ENCODE results near the gene BIN1. TPM values are rescaled to one million over a fixed set of nuclear protein-coding genes. Genes with fewer than 3 reads are reported as not detected.

BIN1 gene
- total and polyA plus RNA-seq, 2 of the 4 experiments (the other 2 are of a cell fraction), result 18.1 to 25.7 TPM

DNA sequence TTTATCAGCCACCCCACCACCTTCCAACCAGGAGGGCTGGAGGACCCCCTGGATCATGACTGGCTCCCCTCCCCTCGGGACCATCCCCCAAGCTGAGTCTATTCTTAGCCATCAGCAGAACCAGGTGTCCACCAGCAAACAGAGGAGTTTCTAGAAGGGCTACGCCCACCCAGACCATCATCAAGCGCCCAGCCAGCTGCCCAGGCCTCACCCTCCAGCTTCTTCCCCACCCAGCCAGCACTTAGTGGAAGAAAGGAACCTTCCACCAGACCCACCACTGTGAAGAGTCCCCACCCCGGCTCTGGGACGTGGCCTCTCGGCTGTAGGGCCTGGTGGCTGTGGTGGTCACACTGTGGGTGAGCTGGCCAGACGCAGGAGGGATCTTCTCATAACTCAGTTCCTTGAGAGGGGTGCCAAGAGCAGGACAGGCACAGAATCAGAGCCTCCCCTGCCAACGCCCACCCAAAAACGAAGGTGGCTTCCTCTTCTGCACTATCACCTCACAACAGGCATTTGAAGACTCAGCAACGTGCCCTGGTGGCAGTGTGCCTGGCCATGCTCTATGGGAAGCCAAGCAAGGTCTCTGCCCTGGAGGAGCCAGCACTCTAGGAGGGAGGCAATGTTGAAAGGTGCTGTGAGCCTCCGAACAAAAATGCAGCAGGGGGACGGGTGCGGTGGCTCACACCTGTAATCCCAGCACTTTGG is 19.0 kb downstream of the BIN1 start:
- H4K20me1 ChIP-seq (ENCODE audit: insufficient read depth, low read length), result peaks cover 14% of the 10 kb centered on the region; the same call in 1 of the 2 replicates
- dilution Hi-C loops (cut with HindIII; ENCODE audit: low sequenced_read_pairs, unreplicated experiment) (no loop called here), in situ Hi-C loops (cut with MboI; ENCODE audit: low sequenced_read_pairs) (no loop called here), intact Hi-C loops (cut with micrococcal nuclease) (no loop called here)
- ATAC-seq (ENCODE audit: low read depth) (no peak), DNase-seq (peak; percentile 12)
- H3K23ac ChIP-seq (ENCODE audit: low read depth, low read length), result 0 out of 2 replicates have a peak overlapping the region, but pooled peaks have one; percentile 10
- no peak overlapping the region; the same call in 1 of the 2 replicates for H3K18ac ChIP-seq (ENCODE audit: low read depth, low read length)
- POLR2A ChIA-PET (ENCODE audit: unreplicated experiment), result no interaction called here
- no peak overlapping the region for H3K56ac ChIP-seq (ENCODE audit: extremely low read depth, insufficient read depth, low read length)
- H2BK15ac ChIP-seq (ENCODE audit: low read depth, low read length), result peak overlapping the region; percentile 27; the same call in 2 of the 3 replicates
- peaks cover 11% of the 10 kb centered on the region; the same call in 1 of the 2 replicates for H3K9me1 ChIP-seq (ENCODE audit: insufficient read depth, low read length)
- 0 out of 2 replicates have a peak overlapping the region, but pooled peaks have one; percentile 23 for H2BK20ac ChIP-seq (ENCODE audit: low read depth, low read length)
- peak overlapping the region; percentile 86 for H3K4ac ChIP-seq (ENCODE audit: low read depth, low read length)
- H3K4me1 ChIP-seq (ENCODE audit: control insufficient read depth, insufficient read depth, low read length), result peaks cover 39% of the 10 kb centered on the region
- no peaks in the 10 kb centered on the region for H3K36me3 ChIP-seq (ENCODE audit: control insufficient read depth, insufficient read depth, low read length)
- no peak overlapping the region for H2BK5ac ChIP-seq (ENCODE audit: low read depth, low read length, poor library complexity, severe bottlenecking)
- no peak overlapping the region for H3K4me3 ChIP-seq (ENCODE audit: insufficient read depth, low read depth, low read length)
- CTCF ChIA-PET, result interaction anchor here (1.8 kb wide), 1 partner anchor 20 kb away, joined by 7 read pairs; no protein-coding TSS in a partner anchor
- no peaks in the 10 kb centered on the region for H3K9me3 ChIP-seq (ENCODE audit: control insufficient read depth, insufficient read depth, low read length)
- H2BK120ac ChIP-seq (ENCODE audit: low read depth, low read length), result peak overlapping the region; percentile 78
- H3K9ac ChIP-seq (ENCODE audit: low read depth, low read length), result 0 out of 2 replicates have a peak overlapping the region, but pooled peaks have one; percentile 14
- H2AK5ac ChIP-seq (ENCODE audit: low read depth, low read length), result peak overlapping the region; percentile 73
- H4K91ac ChIP-seq (ENCODE audit: insufficient read depth, low read depth, low read length), result peak overlapping the region; percentile 77
- WGBS, 2 experiments (ENCODE audit: extremely low coverage in 2 of 2, insufficient read length in 1 of 2), result no CpG with 5 or more reads among the region's 13 CpGs
- BruUV-seq (replicated peaks), result no TSS peak
- no peak overlapping the region for H3K14ac ChIP-seq (replicated peaks; ENCODE audit: low read depth, low read length)
- H4K8ac ChIP-seq (ENCODE audit: low read depth in 2 of 2, low read length in 2 of 2), result peak overlapping the region; percentile 74 to 78
- no peaks in the 10 kb centered on the region for H3K27me3 ChIP-seq (ENCODE audit: control insufficient read depth, insufficient read depth, low read length)
- TF ChIP-seq ELK1 (IDR thresholded peaks at IDR 0.05; ENCODE audit: borderline replicate concordance, low read depth, low read length) (no peak), RFX5 (IDR thresholded peaks at IDR 0.05; ENCODE audit: low read depth, low read length) (no peak), CHD1 (IDR thresholded peaks at IDR 0.05; ENCODE audit: low read depth, low read length) (no peak), CEBPB (IDR thresholded peaks at IDR 0.05; ENCODE audit: low read depth, low read length) (no peak), NFE2L2 (IDR thresholded peaks at IDR 0.05; ENCODE audit: low read depth, low read length) (no peak), USF2 (IDR thresholded peaks at IDR 0.05; ENCODE audit: low read depth, low read length) (no peak), MAFK (IDR thresholded peaks at IDR 0.05; ENCODE audit: low read depth, low read length) (no peak), CTCF (conservative IDR thresholded peaks at IDR 0.05; ENCODE audit: low read depth, low read length) (no peak)
- H4K5ac ChIP-seq (ENCODE audit: low read depth, low read length), result peak overlapping the region; percentile 10; the same call in 1 of the 2 replicates
- H2AK9ac ChIP-seq (replicated peaks; ENCODE audit: low read depth, low read length, poor library complexity), result peak overlapping the region; percentile 68
- H2AFZ ChIP-seq (replicated peaks; ENCODE audit: low read length, poor library complexity), result peak overlapping the region; percentile 88
- peak overlapping the region; percentile 58; the same call in 1 of the 2 replicates for H3K27ac ChIP-seq (ENCODE audit: insufficient read depth, low read length)
- H3K4me2 ChIP-seq (ENCODE audit: low read depth, low read length), result peak overlapping the region; percentile 14; the same call in 1 of the 2 replicates
- peaks cover 7 to 40% of the 10 kb centered on the region in 2 experiments; a peak in 3 of 4 replicates for H3K79me1 ChIP-seq (ENCODE audit: low read depth in 1 of 2, low read length in 2 of 2)

Measured in IMR-90 (cell line).